Regular cardiac myocyte (primary cell): ENCODE results near the gene HSPA9. TPM values are rescaled to one million over a fixed set of nuclear protein-coding genes. Genes with fewer than 3 reads are reported as not detected.

Experiments used
- total RNA-seq: library from RNA; depleted of rRNA; stranded (reverse); fragments of >200 nt; gene quantifications from 2 replicates; pipeline ENCODE4 v1.2.3, GENCODE V29; 2014

HSPA9 gene
- total RNA-seq = 438 TPM in 2 replicates

GRCh38 chr5:138575194-138576015, at the start of gene HSPA9:
TSS of gene HSPA9 (minus strand) at chr5:138575401. CDS start at chr5:138575318, 83 bp downstream.

GRCh38 chr5:138542956-138543729, 32.1 kb downstream of the HSPA9 start, which contains the start of gene ETF1:
TSS of gene ETF1 (minus strand) at chr5:138543236. CDS start at chr5:138542918, 318 bp downstream.

Other genes with a start within 250 kb of the HSPA9 start
- gene CDC25C, start 243.6 kb downstream of the HSPA9 start, total RNA-seq = 1.1 and 9.0 TPM in 2 replicates
- 22.8 and 25.9 TPM in 2 replicates for gene FAM53C, start 237.1 kb downstream of the HSPA9 start, total RNA-seq
- 28.8 and 32.4 TPM in 2 replicates for gene KDM3B, start 222.7 kb downstream of the HSPA9 start, total RNA-seq
- gene REEP2, start 136.3 kb downstream of the HSPA9 start, total RNA-seq = 7.5 and 9.3 TPM in 2 replicates
- 2.3 and 3.3 TPM in 2 replicates for gene EGR1, start 109.9 kb downstream of the HSPA9 start, total RNA-seq
- 146 and 179 TPM in 2 replicates for gene ETF1, start 32.2 kb downstream of the HSPA9 start, total RNA-seq
- gene CTNNA1, start 178.0 kb upstream of the HSPA9 start, total RNA-seq = 408 and 457 TPM in 2 replicates